NCI-H1436 treated with DMSO at 0.1 percent for 48 hours (cell line): ENCODE data around the gene MFSD1.
A peak's percentile ranks its signal among the peaks of the same experiment; 100 is the strongest.

Experiments
- DNase-seq: peaks from one replicate; lab custom pipeline; 2025; lab: John Stamatoyannopoulos, UW

MFSD1 gene

GRCh38 chr3:158801696-158802408 lies at the start of gene MFSD1:
Gene MFSD1 (plus strand): TSS chr3:158802054. CDS start chr3:158802153, 99 bp downstream.
- peak; percentile 14 for DNase-seq

- DNase-seq, result no peak
Observed at GRCh38 chr3:158753854-158754253, 48.0 kb upstream of the MFSD1 start.

- no peak for DNase-seq
Observed at GRCh38 chr3:158755421-158755820, 46.4 kb upstream of the MFSD1 start.

- DNase-seq, result no peak
Observed at GRCh38 chr3:158761350-158761749, 40.5 kb upstream of the MFSD1 start.

- no peak for DNase-seq
Observed at GRCh38 chr3:158762701-158763100, 39.2 kb upstream of the MFSD1 start.

GRCh38 chr3:158763421-158763820 lies 38.4 kb upstream of the MFSD1 start:
- no peak for DNase-seq

- DNase-seq, result no peak
Observed at GRCh38 chr3:158765518-158766205, 36.2 kb upstream of the MFSD1 start.

- DNase-seq, result no peak
Observed at GRCh38 chr3:158766364-158766763, 35.5 kb upstream of the MFSD1 start.

- no peak for DNase-seq
Observed at GRCh38 chr3:158768361-158768787, 33.5 kb upstream of the MFSD1 start.

GRCh38 chr3:158768881-158769543 lies 32.8 kb upstream of the MFSD1 start:
- DNase-seq, result no peak

GRCh38 chr3:158769549-158769948 lies 32.3 kb upstream of the MFSD1 start:
- no peak for DNase-seq

GRCh38 chr3:158769952-158770740 lies 31.7 kb upstream of the MFSD1 start:
- DNase-seq, result no peak

GRCh38 chr3:158770741-158771350 lies 31.0 kb upstream of the MFSD1 start:
- no peak for DNase-seq

- DNase-seq, result no peak
Observed at GRCh38 chr3:158771577-158771976, 30.3 kb upstream of the MFSD1 start.

GRCh38 chr3:158771982-158772381 lies 29.9 kb upstream of the MFSD1 start:
- DNase-seq, result no peak

GRCh38 chr3:158773166-158773565 lies 28.7 kb upstream of the MFSD1 start:
- DNase-seq, result no peak

GRCh38 chr3:158773845-158774830 lies 27.7 kb upstream of the MFSD1 start:
- no peak for DNase-seq

GRCh38 chr3:158774965-158775364 lies 26.9 kb upstream of the MFSD1 start:
- no peak for DNase-seq

- DNase-seq, result no peak
Observed at GRCh38 chr3:158775426-158776410, 26.1 kb upstream of the MFSD1 start.
